T follicular helper cell (primary cell): Measurements from ENCODE around the gene LYPD6.

Experiments used
- DNase-seq: peaks from one replicate; pipeline ENCODE4 v3.0.0-alpha.2; 2020; ENCODE audit warnings: low read depth

Gene LYPD6

DNA sequence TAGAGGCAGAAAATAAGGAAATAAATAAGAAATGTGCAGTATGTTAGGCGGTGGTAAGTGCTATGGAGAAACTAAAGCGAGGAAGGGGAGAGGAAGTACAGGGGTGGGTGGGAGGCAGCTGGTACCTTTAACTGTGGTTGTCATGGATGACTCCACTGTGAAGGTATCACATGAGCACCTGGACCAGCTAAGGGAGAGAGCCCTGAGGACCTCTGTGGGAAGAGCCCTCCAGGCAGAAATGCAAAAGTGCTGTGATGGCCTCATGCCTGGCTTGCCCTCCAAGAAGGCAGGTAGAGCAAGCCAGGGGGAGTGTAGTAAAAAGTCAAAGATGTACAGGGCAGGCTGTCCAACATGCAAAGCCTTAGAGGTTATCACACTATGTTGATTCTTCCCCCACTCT, 17.9 kb downstream of the LYPD6 start:
- no peak for DNase-seq

DNA sequence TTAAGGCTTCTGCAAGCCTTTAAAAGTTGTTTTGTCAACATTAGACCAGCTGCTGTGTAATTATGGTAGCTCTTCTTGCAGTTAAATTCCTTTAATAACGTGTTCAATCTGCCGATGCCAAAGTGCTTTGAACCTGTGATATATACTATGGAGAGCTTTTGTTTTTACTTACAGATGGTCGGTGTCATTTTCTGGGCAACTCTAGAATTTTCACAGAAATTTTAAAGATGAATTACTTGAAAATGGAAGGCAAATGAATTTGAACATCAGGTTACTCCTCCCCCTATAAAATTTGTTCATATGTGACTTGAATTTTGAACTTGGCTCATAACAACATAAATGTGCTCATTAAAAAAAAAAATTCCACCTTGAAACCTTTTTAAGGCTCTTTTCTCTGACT, 23.0 kb downstream of the LYPD6 start:
- no peak for DNase-seq

DNA sequence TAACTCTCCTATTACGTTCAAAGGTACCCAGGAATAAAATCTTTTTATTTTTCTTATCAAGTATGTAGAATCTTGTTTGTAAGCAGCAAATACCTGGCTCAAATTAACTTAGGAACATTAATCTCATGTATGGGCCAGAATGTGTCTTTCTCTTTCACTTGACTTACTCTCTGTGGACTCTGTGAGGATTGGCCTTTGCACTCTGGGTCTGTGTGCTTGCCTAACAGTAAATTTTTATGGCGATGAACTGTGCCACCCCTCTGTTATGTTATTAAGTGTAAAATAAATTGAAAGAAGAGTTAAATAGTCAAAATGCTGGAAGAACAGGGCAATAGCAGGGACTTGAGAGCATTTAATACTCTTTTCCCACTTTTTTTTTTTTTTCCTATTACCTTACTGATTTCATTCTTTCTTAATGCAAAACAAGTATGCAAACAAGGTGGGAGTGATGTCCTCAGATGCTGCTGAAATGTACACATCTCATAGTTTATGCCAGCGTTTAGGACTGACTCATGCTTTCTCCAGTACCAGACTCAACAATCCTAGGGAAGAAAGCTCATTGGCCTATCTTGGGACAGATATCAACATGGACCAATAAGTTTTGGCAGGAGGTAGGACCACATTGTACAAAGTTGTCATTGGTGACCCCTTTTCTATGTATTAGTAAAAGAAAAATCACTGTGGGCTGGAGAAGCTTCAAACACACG, 25.5 kb downstream of the LYPD6 start:
- DNase-seq: no peak

DNA sequence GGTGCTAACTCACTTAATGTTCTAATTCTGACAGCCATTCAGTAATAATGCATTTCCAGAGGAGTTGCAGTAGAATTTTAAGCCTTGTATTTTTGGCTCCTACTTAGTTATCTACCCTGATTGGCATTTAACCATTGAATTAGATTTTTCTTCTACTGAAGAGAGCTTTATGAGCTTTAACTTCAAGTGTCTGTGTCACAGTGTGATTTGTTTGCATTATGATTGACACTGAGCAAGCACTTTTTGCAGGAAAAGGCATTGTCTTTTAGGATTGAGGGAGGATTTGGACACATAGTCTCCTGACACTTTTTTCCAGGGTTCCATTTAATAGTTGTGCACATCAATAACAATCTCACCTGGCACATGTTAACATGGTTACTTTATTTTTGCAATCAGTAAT, 26.7 kb downstream of the LYPD6 start:
- no peak for DNase-seq

DNA sequence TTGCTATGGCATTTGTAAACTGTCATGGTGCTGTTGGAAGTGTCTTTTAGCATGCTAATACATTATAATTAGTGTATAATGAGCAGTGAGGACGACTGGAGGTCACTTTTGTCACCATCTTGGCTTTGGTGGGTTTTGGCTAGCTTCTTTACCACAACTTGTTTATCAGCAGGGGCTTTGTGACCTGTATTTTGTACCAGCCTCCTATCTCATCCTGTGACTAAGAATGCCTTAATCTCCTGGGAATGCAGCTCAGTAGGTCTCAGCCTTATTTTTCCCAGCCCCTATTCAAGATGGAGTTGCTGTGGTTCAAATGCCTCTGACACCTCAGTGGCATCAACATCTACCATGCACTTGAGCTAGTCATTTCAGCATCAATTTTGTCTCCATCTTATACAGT, 29.7 kb downstream of the LYPD6 start:
- no peak for DNase-seq

DNA sequence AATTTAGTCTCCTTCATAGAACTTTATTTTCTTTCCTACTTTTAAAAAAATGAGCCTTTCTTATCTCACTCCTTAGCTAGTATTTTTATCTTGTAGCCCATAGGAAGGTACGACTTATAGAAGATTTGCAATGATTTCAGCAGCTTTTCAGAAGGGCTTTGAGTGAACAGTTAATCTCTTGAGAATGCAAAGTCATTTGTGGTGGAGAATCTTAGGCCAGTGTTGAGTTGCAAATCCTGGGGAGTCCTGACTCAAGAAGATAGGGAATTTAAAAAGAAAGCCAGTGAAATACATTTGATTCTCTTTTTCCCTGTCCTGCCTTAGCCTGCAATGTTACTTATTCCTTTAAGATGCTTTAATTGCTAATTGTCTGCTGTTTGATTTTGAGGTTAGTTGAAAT, 33.6 kb downstream of the LYPD6 start:
- no peak for DNase-seq

DNA sequence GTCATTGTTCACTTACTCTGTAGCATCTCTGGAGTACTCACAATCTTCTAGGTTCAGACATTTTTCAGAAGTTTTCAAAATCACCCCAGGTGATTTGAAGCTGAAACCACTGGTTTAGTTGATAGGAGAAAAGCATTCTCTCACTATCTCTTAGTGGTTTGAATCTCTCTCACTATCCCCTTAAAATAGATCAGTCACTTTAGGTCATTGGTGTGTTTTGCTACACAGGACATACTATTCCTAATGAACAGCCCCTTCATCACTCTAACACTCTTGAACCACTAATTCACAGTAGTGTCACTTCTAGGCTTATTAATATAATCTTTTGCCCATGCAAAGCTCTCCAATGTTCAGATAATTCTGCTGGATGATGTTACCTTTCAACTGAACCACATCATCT, 34.5 kb downstream of the LYPD6 start:
- no peak for DNase-seq

DNA sequence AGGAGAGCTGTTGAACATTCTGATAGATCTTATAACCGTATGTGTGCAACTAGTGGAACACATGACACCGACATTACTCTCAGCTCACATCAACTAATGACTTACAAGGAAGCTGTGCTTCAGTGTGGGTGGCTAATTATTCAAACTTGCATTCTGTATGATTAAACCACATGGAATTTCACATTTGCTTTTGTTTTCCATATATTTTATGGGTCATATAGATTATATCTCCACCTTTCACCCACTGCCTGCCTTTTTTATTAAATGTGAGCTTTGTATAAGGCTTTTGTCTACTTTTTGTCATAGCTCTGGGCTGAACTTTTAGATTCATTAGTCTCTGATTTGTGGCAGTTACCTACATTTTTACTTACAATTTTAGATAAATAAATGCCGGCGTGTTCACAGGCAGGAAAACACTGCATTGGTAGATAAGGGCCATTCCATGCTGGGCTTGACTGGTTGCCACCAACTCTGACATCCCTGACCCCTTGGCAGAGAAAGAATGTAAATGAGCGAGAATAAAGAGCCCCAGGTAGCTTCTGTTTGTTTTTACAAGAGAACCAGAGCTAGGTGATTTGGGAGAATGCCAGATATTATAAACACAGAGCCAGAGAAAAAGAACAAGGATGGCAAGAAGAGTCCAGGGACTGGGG, 35.7 kb downstream of the LYPD6 start:
- DNase-seq: no peak

DNA sequence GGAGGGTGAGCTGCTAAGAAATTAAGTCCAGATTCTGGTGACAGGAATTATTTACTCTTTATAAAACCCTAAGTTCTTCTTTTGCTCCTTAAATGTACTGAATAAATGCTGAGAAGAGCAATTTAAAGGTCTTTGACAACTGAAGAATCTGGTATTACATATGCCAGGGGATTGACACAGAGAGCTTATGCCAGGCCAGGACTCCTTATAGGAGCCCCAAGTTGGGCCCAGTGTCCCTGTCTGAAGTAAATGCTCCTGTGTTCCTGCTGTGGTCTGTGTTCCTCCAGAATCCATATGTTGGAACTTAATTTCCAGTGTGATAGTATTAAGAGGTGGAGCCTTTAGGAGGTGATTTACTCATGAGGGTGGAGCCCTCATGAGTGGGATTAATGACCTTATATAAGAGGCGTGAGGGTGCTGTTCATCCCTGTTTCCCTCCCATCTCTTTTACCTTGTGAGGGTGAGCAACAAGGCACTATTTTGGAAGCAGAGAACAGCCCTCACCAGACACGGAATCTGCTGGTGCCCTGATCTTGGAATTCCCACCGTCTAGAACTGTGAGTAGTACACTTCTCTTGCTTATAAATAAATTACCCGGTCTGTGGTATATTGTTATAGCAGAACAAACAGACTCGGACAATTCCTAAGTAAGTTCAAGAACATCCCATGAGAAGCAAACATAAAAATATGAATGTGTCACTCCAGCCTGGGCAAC, 39.8 kb downstream of the LYPD6 start:
- no peak for DNase-seq

DNA sequence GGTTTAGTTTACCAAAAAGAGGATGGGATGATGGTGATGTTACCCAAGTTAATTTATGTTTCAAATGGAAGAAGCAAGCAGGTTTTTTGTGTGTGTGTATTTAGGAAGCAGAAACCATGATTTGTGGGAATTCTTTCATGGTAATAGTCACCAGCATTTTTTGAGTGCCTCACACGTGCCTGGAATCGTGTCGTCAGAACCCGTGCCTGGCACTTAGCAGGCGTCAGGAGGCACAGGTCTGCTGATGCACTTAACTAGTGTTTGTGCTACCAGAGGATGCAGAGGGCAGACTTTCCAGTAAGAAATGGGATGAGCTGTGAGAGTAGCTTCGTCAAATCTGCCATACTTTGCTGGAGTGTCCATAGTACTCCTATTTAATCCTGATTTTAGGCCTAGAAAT, 41.1 kb downstream of the LYPD6 start:
- DNase-seq: no peak

DNA sequence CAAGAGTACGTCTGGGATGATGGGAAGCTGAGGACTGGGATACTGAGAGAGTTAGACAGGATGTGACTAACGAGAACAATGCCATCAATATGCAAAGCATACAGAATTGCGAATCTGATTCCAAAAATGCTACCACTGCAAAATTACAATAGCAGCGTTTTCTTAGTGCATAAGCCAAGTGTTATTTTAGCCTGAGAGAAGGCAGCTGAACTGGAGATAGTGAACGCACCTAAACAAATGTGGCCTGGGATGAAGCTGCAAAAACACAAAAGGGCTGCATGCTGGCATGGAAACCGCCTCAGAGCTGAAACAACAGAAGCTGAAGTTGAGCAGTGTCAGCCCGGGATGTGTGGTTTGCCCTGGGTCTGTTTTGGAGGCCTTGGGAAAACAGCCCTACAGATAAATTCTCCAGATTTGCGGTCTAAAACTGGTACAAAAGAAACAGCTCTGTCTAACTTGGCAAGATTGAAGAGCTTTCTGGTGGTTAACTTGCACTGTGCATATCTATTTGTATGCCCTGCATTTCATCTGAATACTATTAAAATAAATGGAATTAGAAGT, 45.5 kb downstream of the LYPD6 start:
- no peak for DNase-seq

DNA sequence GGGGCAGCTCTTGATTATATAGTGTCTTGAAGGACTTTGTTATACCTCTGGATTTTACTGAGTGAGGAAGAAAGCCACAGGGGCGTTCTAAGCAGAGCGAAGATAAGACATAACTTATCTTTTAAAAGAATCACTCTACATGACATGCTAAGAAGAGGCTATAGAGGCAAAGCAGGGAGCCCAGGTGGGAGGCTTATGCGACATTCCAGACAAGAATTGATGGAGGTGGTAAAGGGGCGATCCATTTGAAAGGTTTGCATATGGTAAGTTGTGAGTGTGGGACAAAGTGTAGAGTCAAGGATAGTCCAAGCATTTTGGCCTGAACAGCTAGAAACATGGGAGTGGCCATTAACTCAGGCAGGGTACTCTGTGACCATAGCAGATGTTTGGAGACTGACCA, 49.8 kb downstream of the LYPD6 start:
- no peak for DNase-seq

DNA sequence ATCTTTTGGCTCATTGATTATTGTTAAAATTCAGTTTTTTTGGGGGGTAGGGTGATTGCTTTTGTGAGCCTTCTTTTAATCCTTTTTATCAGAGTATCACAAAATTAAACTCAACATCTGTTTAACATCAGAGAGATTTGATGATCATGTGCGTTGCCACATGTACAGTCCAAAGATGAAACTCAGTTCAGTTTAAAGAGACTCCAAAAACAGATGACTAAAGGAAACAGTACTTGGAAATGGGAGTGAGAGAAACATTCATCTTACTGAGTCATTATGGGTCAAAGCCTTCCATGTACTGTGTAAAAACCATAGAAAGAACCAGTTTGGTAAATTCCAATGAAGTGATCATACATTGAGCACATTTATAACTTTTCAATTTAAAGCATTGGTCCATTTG, 53.0 kb downstream of the LYPD6 start:
- no peak for DNase-seq

DNA sequence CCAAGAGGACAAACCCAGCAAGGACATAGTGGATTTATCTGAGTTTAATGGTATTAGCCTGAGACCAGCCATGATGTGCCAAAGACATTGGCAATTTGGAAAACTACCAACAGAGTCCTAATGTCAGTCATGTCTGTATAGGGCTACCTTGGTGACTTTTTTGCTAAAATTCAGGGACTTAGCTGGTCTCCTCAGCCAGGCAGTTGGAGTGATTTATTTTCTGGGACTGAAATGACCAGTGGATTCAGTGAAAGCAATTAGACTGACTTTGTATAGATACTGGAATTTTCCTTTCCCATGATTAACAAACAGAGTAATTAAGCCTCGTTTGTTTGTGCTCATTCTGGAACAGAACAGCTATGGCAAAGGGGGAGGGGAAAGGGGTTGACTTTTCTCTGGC, 55.0 kb downstream of the LYPD6 start:
- no peak for DNase-seq

DNA sequence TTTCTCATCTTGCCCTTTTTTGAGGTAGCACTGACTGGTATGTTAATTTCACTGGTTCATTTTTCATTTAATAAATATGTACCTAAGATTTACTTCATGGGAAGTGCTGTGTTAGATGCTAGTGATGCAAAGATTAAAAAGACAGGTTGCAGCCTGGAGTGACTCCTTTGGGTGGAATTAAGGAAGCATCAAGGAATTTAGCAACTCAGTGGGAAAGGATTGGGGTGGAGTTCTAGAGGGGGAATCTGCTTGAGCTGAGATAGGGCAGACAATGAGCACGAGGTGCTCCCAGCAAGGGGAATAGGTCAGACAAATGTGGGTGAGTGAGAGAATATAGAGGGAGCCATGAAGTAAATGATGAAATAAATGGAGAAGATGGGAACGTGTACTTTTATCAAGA, 57.0 kb downstream of the LYPD6 start:
- DNase-seq: no peak

DNA sequence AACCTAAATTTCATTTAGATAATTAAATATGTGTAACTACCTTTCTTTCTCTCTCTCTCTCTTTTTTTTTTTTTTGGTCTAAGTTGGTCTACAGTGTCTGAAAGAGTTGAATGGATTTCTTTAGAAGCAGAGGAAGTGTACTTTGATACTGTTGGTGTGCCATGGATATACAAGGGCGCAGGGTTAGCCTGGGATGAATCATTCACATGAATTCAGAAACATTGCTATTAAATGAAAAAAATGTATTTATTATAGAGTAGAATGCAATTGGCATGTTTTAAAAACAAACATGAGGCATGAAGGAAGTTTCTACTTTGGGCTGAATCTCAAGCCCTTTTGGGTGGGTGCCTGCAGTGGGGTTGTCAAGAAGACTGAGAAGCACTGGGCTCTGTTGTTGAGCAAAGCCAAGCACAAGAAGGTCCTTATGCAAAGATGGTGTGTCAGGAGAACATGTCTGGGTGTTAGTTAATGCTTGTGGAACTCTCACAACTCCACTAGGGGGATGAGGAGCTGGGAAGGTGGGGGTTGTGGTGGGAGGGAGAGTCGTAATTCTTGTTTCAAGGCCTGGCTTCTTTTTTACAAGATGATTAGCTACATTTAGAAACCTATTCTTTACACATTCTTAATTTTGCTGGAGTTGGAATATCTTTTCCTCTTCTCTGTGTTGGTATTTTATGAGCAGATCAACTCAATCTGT, 57.9 kb downstream of the LYPD6 start:
- no peak for DNase-seq

DNA sequence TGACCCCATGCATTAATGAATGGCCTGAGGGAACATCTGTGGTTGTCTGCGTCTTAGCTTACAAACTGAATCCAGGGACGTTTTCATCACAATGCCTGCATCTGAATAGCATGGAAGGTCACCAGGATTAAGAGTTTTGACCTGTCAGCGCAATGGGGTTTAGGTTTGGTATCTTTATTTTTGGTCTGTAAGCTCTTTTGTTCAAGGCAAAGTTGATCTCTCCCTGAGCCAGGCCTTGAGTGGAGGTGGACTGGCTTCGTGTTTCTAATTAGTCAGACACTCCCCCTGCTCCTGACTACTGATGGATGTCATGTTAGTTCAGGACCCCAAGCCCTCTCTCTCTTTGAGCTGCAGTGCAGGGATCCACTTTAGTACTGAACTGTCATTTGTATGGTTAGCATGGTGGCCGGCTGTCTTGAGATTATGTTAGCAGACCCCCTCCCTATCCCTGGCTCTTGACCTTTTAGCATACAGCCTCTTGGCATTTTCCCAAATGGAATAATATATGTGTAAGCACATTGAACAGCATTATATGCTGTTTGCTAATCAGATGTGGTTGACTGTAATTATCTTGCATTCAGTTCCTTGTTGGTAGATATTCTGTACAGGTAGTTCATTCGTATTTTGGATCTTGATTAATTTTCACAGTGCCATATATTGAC, 59.2 kb downstream of the LYPD6 start:
- no peak for DNase-seq

DNA sequence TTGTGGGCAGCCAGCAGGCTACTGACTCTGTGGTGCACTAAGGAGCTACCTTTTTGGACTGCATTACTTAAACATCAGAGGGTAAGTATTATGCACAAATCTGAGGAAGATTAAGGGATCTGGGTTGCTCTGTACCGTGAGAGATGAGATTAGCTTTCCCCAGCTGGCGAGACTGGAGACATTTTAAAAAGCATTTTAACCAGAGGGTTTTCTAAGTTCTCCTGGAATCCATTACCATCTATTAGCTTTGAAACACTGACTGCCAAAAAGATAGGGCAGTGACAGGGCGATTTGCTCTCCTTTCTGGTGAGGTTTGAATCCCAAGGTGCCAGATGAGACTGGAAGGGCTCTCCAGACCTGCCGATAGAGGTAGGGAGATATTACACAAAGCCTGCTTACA, 63.2 kb downstream of the LYPD6 start:
- no peak for DNase-seq

DNA sequence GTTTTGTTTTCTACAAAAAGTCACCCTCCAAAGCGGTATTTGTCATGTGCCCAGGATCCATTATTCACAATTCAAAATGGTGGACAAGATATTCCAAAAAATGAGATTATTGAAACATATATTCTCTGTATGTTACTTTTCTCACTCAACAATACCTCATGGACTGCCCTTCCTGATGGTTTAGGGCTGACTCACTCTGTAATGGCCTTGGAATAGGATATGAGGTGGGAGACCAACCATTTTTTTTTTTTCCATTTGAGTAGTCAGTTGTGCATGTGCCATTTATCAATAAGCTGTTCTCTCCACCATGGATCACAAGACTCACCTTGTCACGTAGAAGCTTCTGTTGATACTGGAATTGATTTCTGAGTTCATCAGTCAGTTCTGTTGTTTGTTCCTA, 64.5 kb downstream of the LYPD6 start:
- no peak for DNase-seq

DNA sequence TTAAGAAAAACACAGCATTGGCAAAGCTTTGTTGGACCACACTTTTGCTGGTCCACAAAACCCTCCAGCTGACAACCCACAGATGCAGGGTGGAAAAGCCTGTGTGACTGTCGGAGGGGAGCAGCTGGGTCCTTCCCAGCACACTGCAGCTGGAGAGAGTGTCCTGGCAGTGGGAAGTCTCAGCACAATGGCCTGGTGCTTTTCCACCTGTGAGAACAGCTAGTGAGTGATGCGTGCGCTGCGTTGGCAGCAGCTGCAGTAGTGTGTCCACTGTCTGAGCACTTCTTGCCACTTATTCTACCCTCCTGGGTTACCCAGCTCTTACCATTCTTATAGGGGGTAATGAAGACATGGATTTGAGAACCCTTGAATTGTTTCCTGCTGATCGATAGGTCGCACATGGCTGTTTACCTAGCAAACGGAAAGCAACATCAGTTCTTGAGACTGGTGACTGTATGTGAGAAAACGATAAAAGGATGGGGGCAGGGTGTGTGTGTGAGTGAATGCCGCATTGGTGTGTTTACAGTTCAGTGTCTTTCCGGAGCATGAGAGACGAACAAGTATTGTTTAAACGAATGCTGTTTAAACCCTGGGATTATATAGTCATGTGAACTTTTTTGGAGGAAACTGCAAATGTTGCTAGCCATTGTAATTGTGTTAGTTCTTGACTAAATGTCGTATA, 69.7 kb downstream of the LYPD6 start:
- no peak for DNase-seq

DNA sequence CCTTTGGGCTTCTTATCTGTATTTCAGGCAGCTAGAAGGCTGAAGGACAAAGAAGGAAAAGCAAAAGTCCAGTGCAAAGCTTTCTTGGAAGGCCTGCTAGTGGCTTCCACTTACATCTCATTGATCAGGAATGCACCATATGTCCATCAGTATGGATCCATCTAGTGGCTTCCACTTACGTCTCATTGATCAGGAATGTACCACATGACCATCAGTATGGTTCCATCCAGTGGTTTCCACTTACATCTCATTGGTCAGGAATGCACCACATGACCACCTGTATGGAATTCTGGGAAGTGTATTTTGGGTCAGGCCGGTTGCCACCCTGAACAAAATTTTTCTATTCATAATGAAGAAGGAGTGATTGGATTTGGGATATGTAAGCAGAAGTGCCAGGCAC, 70.6 kb downstream of the LYPD6 start:
- DNase-seq: no peak
